Vagina (tissue), 2 donors: ENCODE measurements around the gene BAIAP2L1. TPM values are rescaled to one million over a fixed set of nuclear protein-coding genes. Genes with fewer than 3 reads are reported as not detected.

Experiments
- DNase-seq, 2 donors: peaks; one replicate each; pipeline ENCODE4 v3.0.0-alpha.2; 2017; ENCODE audit errors: extremely low spot score in 2 of 2
- H3K27ac ChIP-seq: fragments of 200-600 bp; sonication (generic); one replicate; pipeline ENCODE4 v1.5.1; 2019
- H3K27me3 ChIP-seq: fragments of 200-600 bp; sonication (generic); one replicate; pipeline ENCODE4 v1.5.1; 2019
- H3K36me3 ChIP-seq, 2 donors: fragments of 200-600 bp; sonication (generic); one replicate each; pipeline ENCODE4 v1.5.1; 2017 to 2019
- H3K4me1 ChIP-seq: fragments of 200-600 bp; sonication (generic); one replicate; pipeline ENCODE4 v1.5.1; 2019
- H3K4me3 ChIP-seq, 2 donors: fragments of 200-600 bp; sonication (generic); 1 replicate in 1 of 2; 2 replicates in 1 of 2; pipeline ENCODE4 v1.5.1; 2016 to 2019
- H3K9me3 ChIP-seq: fragments of 200-600 bp; sonication (generic); one replicate; pipeline ENCODE4 v1.5.1; 2019
- POLR2A ChIP-seq, 2 donors: fragments of 450-650 bp; IDR thresholded peaks; one replicate each; pipeline ENCODE4 v1.6.1; 2017; ENCODE audit warnings: antibody characterized with exemption in 2 of 2, mild to moderate bottlenecking in 2 of 2, moderate library complexity in 2 of 2
- POLR2AphosphoS5 ChIP-seq, 2 donors: sonication (generic); formaldehyde crosslinking; IDR thresholded peaks; one replicate each; pipeline ENCODE4 v1.9.0; 2017; ENCODE audit warnings: antibody characterized with exemption in 2 of 2, mild to moderate bottlenecking in 2 of 2, low read depth in 1 of 2; ENCODE audit not compliant: insufficient read depth in 1 of 2
- intact Hi-C: fragments of 100-400 bp; cut with DNase I; formaldehyde crosslinking; loops from one replicate; pipeline ENCODE4 v1.15.1; 2023
- total RNA-seq: library from RNA; depleted of rRNA; stranded (reverse); fragments of >200 nt; gene quantifications from one replicate; pipeline ENCODE4 v1.2.3, GENCODE V29; 2016
- TF ChIP-seq, protein P1 (sequence below), 3 experiments: fragments of 450-650 bp in 2 of 3; fragments of 200-600 bp in 1 of 3; sonication (generic) in 1 of 3; IDR thresholded peaks; one replicate each; pipeline ENCODE4 v1.5.1; 2017 to 2019; ENCODE audit warnings: antibody characterized with exemption in 3 of 3, mild to moderate bottlenecking in 2 of 3, moderate library complexity in 2 of 3

Gene BAIAP2L1
- total RNA-seq, 1 donor from 2014 or later = 17.2 TPM

DNA sequence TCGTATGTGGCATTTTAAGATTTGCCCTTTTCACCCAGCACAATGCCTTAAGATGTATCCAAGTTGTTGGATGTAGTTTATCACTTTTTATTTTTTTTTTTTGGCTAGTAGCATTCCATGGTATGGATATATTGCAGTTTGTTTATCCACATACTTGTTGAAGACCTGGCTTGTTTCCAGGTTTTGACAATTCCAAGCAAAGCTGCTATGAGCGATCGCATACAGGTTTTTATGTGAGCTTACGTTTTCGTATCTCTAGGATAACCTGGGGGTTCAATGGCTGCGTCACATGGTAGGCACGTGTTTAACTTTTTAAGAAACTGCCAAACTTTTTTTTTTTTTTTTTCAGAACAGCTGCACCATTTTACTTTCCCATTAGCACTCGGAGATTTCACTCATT is 32.2 kb downstream of the BAIAP2L1 start:
- no peak overlapping the region for H3K4me3 ChIP-seq
- no peaks in the 10 kb centered on the region for H3K4me1 ChIP-seq
- H3K36me3 ChIP-seq = no peaks in the 10 kb centered on the region
- no peaks in the 10 kb centered on the region for H3K9me3 ChIP-seq
- DNase-seq = no peak
- no peak overlapping the region for H3K27ac ChIP-seq
- TF ChIP-seq POLR2AphosphoS5 (IDR thresholded peaks at IDR 0.05; ENCODE audit: insufficient read depth in 1 of 2, low read depth in 1 of 2) = no peak
- TF ChIP-seq POLR2A (IDR thresholded peaks at IDR 0.05) = no peak
- TF ChIP-seq, protein P1, sequence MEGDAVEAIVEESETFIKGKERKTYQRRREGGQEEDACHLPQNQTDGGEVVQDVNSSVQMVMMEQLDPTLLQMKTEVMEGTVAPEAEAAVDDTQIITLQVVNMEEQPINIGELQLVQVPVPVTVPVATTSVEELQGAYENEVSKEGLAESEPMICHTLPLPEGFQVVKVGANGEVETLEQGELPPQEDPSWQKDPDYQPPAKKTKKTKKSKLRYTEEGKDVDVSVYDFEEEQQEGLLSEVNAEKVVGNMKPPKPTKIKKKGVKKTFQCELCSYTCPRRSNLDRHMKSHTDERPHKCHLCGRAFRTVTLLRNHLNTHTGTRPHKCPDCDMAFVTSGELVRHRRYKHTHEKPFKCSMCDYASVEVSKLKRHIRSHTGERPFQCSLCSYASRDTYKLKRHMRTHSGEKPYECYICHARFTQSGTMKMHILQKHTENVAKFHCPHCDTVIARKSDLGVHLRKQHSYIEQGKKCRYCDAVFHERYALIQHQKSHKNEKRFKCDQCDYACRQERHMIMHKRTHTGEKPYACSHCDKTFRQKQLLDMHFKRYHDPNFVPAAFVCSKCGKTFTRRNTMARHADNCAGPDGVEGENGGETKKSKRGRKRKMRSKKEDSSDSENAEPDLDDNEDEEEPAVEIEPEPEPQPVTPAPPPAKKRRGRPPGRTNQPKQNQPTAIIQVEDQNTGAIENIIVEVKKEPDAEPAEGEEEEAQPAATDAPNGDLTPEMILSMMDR (IDR thresholded peaks at IDR 0.05) = no peak
- no peaks in the 10 kb centered on the region for H3K27me3 ChIP-seq
- intact Hi-C loops = no loop called here

DNA sequence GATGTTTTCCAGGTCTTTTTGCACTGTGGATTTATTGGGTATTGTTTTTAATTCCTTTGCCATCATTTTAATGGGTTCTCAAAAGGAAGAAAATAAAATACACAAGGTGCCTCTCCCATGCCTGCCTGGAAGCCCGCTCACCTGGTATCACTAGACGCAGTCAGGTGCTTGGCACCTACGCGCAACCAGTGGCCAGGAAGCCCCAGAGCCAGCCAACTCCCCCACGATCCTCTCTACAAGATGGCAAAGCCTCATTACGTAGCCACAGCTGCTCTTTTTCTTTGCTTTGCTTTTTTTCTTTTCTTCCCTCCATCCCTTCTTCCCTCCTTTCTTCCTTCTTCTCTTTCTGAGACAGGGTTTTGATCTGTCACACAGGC is 34.3 kb downstream of the BAIAP2L1 start:
- Histone ChIP-seq H3K4me3 (no peak overlapping the region), H3K27ac (no peak overlapping the region), H3K36me3 (no peaks in the 10 kb centered on the region), H3K4me1 (no peaks in the 10 kb centered on the region), H3K9me3 (no peaks in the 10 kb centered on the region), H3K27me3 (no peaks in the 10 kb centered on the region)
- TF ChIP-seq POLR2A (IDR thresholded peaks at IDR 0.05) = no peak
- TF ChIP-seq POLR2AphosphoS5 (IDR thresholded peaks at IDR 0.05; ENCODE audit: insufficient read depth in 1 of 2, low read depth in 1 of 2) = no peak
- TF ChIP-seq, protein P1 (IDR thresholded peaks at IDR 0.05) = no peak
- DNase-seq = no peak
- intact Hi-C loops = no loop called here

DNA sequence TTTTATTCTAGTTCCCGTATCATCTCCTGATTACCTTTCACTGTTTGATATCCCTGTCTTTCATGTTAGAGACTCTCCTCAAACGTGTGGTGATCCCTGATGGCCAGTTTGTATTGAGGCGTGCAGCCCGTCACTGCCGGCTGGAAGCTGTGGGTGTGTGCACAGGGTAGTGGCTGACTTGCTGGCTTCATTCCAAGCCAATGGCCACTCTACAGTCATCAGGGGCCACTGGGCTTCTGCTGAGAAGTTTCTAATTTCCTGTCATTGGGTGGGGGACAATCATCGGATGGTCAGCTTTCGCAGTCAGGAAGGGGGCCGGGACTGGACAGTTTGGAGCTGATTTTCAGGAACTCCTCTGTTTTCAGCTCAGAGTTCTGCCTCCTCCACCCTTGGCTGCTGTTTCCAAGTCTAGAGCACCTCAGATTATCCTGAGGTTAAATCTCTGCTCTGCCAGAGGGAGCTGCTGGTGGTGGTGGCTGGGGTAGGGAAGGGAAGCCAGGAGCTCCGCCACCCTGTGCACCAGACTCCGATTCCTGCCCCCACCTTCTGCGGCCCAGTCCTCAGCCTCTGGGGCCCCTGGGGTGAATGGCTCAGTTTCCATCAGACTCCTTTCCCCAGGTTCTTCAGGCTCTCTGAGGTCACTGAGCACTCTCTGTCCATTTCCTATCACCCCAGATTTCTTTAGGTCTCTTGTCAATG is 34.9 kb downstream of the BAIAP2L1 start:
- Histone ChIP-seq H3K27ac (no peak overlapping the region), H3K4me3 (no peak overlapping the region), H3K9me3 (no peaks in the 10 kb centered on the region), H3K36me3 (no peaks in the 10 kb centered on the region), H3K27me3 (no peaks in the 10 kb centered on the region), H3K4me1 (no peaks in the 10 kb centered on the region)
- TF ChIP-seq, protein P1 (IDR thresholded peaks at IDR 0.05) = no peak
- TF ChIP-seq POLR2A (IDR thresholded peaks at IDR 0.05) = no peak
- TF ChIP-seq POLR2AphosphoS5 (IDR thresholded peaks at IDR 0.05; ENCODE audit: insufficient read depth in 1 of 2, low read depth in 1 of 2) = no peak
- DNase-seq = no peak
- intact Hi-C loops = no loop called here

GRCh38 chr7:98364220-98364619 is 36.7 kb downstream of the BAIAP2L1 start:
- DNase-seq = no peak
- H3K36me3 ChIP-seq = no peaks in the 10 kb centered on the region
- intact Hi-C loops = no loop called here

GRCh38 chr7:98362517-98362916 is 38.4 kb downstream of the BAIAP2L1 start:
- intact Hi-C loops = no loop called here
- TF ChIP-seq, protein P1 (IDR thresholded peaks at IDR 0.05) = no peak
- TF ChIP-seq POLR2AphosphoS5 (IDR thresholded peaks at IDR 0.05; ENCODE audit: insufficient read depth in 1 of 2, low read depth in 1 of 2) (no peak), POLR2A (IDR thresholded peaks at IDR 0.05) (no peak)
- no peak overlapping the region for H3K27ac ChIP-seq

More at GRCh38 chr7:98364220-98364619, 36.7 kb downstream of the BAIAP2L1 start:
- TF ChIP-seq POLR2A (IDR thresholded peaks at IDR 0.05) (no peak), POLR2AphosphoS5 (IDR thresholded peaks at IDR 0.05; ENCODE audit: insufficient read depth in 1 of 2, low read depth in 1 of 2) (no peak)
- TF ChIP-seq, protein P1 (IDR thresholded peaks at IDR 0.05) = no peak
- no peak overlapping the region for H3K4me3 ChIP-seq
- H3K4me1 ChIP-seq = no peaks in the 10 kb centered on the region
- no peaks in the 10 kb centered on the region for H3K9me3 ChIP-seq
- H3K27ac ChIP-seq = no peak overlapping the region
- H3K27me3 ChIP-seq = no peaks in the 10 kb centered on the region

More at GRCh38 chr7:98362517-98362916, 38.4 kb downstream of the BAIAP2L1 start:
- no peak overlapping the region for H3K4me3 ChIP-seq
- no peaks in the 10 kb centered on the region for H3K4me1 ChIP-seq
- no peaks in the 10 kb centered on the region for H3K27me3 ChIP-seq
- DNase-seq = no peak
- no peaks in the 10 kb centered on the region for H3K9me3 ChIP-seq
- no peaks in the 10 kb centered on the region for H3K36me3 ChIP-seq
